Measurements from ENCODE around the gene PRRT2. TPM values are rescaled to one million over a fixed set of nuclear protein-coding genes. Genes with fewer than 3 reads are reported as not detected.
A peak's percentile ranks its signal among the peaks of the same experiment; 100 is the strongest.
"Not testable (repeated sequence)": the region's sequence is repeated elsewhere in the genome, so short reads cannot be mapped to it uniquely, and the experiment has no call there.

PRRT2 gene
- total RNA-seq, 4 donors from 2014 or later = 3.6 to 11.2 (median 6.7) TPM

- Histone ChIP-seq H3K4me3 (peak overlapping the region; percentile 27 to 52 (median 32)), H3K4me1 (peaks cover 12 to 21% (median 17%) of the 10 kb centered on the region in 4 donors), H3K27ac (replicated peaks in 1 of 4) (no peak overlapping the region), H3K27me3 (peaks cover 0 to 6% (median 0%) of the 10 kb centered on the region in 4 donors), H3K36me3 (no peaks in the 10 kb centered on the region), H3K9me3 (no peaks in the 10 kb centered on the region)
- no peak for DNase-seq (ENCODE audit: extremely low spot score)
- intact Hi-C loops (cut with DNase I) = loop anchor here (10.0 kb wide), 2 partner anchors 50 to 80 kb away; no protein-coding TSS in a partner anchor
- 11% methylated on average over 20 of the region's 38 CpGs for WGBS
- peak; percentile 66 to 88 (median 66) for TF ChIP-seq CTCF (IDR thresholded peaks at IDR 0.05)
- TF ChIP-seq POLR2AphosphoS5 (IDR thresholded peaks at IDR 0.05) = peak in 1 of 2 donors; percentile 33
- TF ChIP-seq EP300 (IDR thresholded peaks at IDR 0.05) = no peak
- TF ChIP-seq POLR2A (IDR thresholded peaks at IDR 0.05; ENCODE audit: low read depth) = no peak
These were observed 27.0 kb upstream of the PRRT2 start for GRCh38 chr16:29784901-29785500.

- not testable (repeated sequence) for H3K4me3 ChIP-seq; H3K36me3 ChIP-seq; DNase-seq (ENCODE audit: extremely low spot score); H3K27me3 ChIP-seq; H3K27ac ChIP-seq (replicated peaks in 1 of 4); H3K9me3 ChIP-seq
- intact Hi-C loops (cut with DNase I) = loop anchor here (10.0 kb wide), 2 partner anchors 52 to 82 kb away; no protein-coding TSS in a partner anchor
- WGBS = 84% methylated on average over 4 of the region's 4 CpGs
- H3K4me1 ChIP-seq = peaks cover 21 to 37% (median 30%) of the 10 kb centered on the region in 4 donors
These were observed 24.8 kb upstream of the PRRT2 start for GRCh38 chr16:29787155-29787554.

GRCh38 chr16:29789775-29790182 is 22.2 kb upstream of the PRRT2 start:
- Histone ChIP-seq H3K4me1 (peaks cover 21 to 37% (median 28%) of the 10 kb centered on the region in 4 donors), H3K4me3 (peak overlapping the region; percentile 76 to 93 (median 91)), H3K27ac (replicated peaks in 1 of 4) (peak overlapping the region; percentile 81 to 91 (median 88)), H3K27me3 (no peaks in the 10 kb centered on the region), H3K9me3 (no peaks in the 10 kb centered on the region), H3K36me3 (no peaks in the 10 kb centered on the region)
- no peak for TF ChIP-seq EP300 (IDR thresholded peaks at IDR 0.05)
- TF ChIP-seq POLR2AphosphoS5 (IDR thresholded peaks at IDR 0.05) = no peak
- TF ChIP-seq POLR2A (IDR thresholded peaks at IDR 0.05; ENCODE audit: low read depth) = no peak
- no peak for TF ChIP-seq CTCF (IDR thresholded peaks at IDR 0.05)
- intact Hi-C loops (cut with DNase I) = loop anchor here (10.0 kb wide), 3 partner anchors 55 to 205 kb away; partner anchors contain the start of genes HIRIP3 and INO80E
- no peak for DNase-seq (ENCODE audit: extremely low spot score)
- WGBS = 64% methylated on average over 20 of the region's 20 CpGs

- intact Hi-C loops (cut with DNase I) = loop anchor here (10.0 kb wide), 1 partner anchor 204 kb away; the partner anchor contains the start of genes HIRIP3 and INO80E
- Histone ChIP-seq H3K4me3 (peak within 1 kb of the TSS; percentile 76 to 93 (median 91)), H3K27ac (replicated peaks in 1 of 4) (peak within 1 kb of the TSS; percentile 81 to 91 (median 88)), H3K9me3 (no peaks in the 10 kb centered on the region), H3K36me3 (no peaks in the 10 kb centered on the region), H3K4me1 (peaks cover 17 to 31% (median 22%) of the 10 kb centered on the region in 4 donors), H3K27me3 (no peaks in the 10 kb centered on the region)
- under 1% methylated on average over 37 of the region's 67 CpGs for WGBS
- TF ChIP-seq CTCF (IDR thresholded peaks at IDR 0.05) (peak; percentile 60 to 84 (median 83)), POLR2AphosphoS5 (IDR thresholded peaks at IDR 0.05) (peak; percentile 88 to 98), EP300 (IDR thresholded peaks at IDR 0.05) (no peak), POLR2A (IDR thresholded peaks at IDR 0.05; ENCODE audit: low read depth) (peak; percentile 43)
- DNase-seq (ENCODE audit: extremely low spot score) = peak; percentile 100
These were observed 21.6 kb upstream of the PRRT2 start, which contains the start of gene KIF22 for GRCh38 chr16:29790183-29790948. Gene KIF22 (plus strand): TSS chr16:29790751. CDS start chr16:29790760, 9 bp downstream.
